Tibial nerve (tissue), 4 donors: ENCODE data around the gene C12orf43. TPM values are rescaled to one million over a fixed set of nuclear protein-coding genes. Genes with fewer than 3 reads are reported as not detected.

ENCODE experiments used
- DNase-seq, 2 donors: peaks; one replicate each; pipeline ENCODE4 v3.0.0-alpha.2; 2019; ENCODE audit warnings: low spot score in 2 of 2
- H3K27ac ChIP-seq, 4 donors: fragments of 200-600 bp; sonication (generic) in 3 of 4; one replicate each; pipeline ENCODE4 v1.5.1; 2017 to 2019; ENCODE audit warnings: mild to moderate bottlenecking in 1 of 4
- H3K27me3 ChIP-seq, 2 donors: fragments of 200-600 bp; sonication (generic) in 1 of 2; one replicate each; pipeline versions ENCODE4 v1.5.1 to v1.6.0; 2017 to 2019
- H3K36me3 ChIP-seq, 3 donors: fragments of 200-600 bp; sonication (generic); one replicate each; pipeline ENCODE4 v1.5.1; 2018 to 2019
- H3K4me1 ChIP-seq, 4 donors: fragments of 200-600 bp; sonication (generic) in 3 of 4; one replicate each; pipeline ENCODE4 v1.5.1; 2017 to 2019
- H3K4me3 ChIP-seq, 4 donors: fragments of 200-600 bp; sonication (generic) in 3 of 4; one replicate each; pipeline ENCODE4 v1.5.1; 2017 to 2019; ENCODE audit warnings: mild to moderate bottlenecking in 1 of 4, moderate library complexity in 1 of 4
- H3K9me3 ChIP-seq, 4 donors: fragments of 200-600 bp; sonication (generic) in 3 of 4; one replicate each; pipeline ENCODE4 v1.5.1; 2017 to 2019
- CTCF ChIP-seq, 5 experiments: fragments of 200-600 bp in 3 of 5; fragments of 450-650 bp in 2 of 5; sonication (generic) in 3 of 5; IDR thresholded peaks; one replicate each; pipeline ENCODE4 v1.5.1; 2016 to 2019; ENCODE audit warnings: antibody characterized with exemption in 5 of 5, mild to moderate bottlenecking in 3 of 5, moderate library complexity in 2 of 5
- EP300 ChIP-seq, 2 donors: sonication (generic); formaldehyde crosslinking; IDR thresholded peaks; one replicate each; pipeline ENCODE4 v1.6.1; 2017; ENCODE audit warnings: antibody characterized with exemption in 2 of 2, mild to moderate bottlenecking in 1 of 2
- POLR2A ChIP-seq, 2 donors: fragments of 450-650 bp; IDR thresholded peaks; one replicate each; pipeline ENCODE4 v1.6.1; 2017; ENCODE audit warnings: antibody characterized with exemption in 2 of 2, mild to moderate bottlenecking in 2 of 2, moderate library complexity in 2 of 2
- WGBS, 2 donors: methylation state at CpG; one replicate each; pipeline ENCODE4 v1.1.5; 2018; 5-methylcytosine and 5-hydroxymethylcytosine counted together
- total RNA-seq, 4 donors: library from RNA; depleted of rRNA; stranded (reverse); fragments of >200 nt; gene quantifications; one replicate each; pipeline ENCODE4 v1.1.0, GENCODE V29; 2016

Gene C12orf43
- total RNA-seq, 4 donors from 2014 or later, result 15.0 to 29.7 (median 20.6) TPM

- Histone ChIP-seq H3K27ac (peak within 1 kb of the TSS in 2 of 4 donors; percentile 30 to 67), H3K4me1 (peaks cover 0 to 13% (median 7%) of the 10 kb centered on the region in 4 donors), H3K9me3 (no peaks in the 10 kb centered on the region), H3K36me3 (no peaks in the 10 kb centered on the region), H3K4me3 (peak within 1 kb of the TSS; percentile 27 to 45 (median 43)), H3K27me3 (peaks cover 0 to 1% of the 10 kb centered on the region in 2 donors)
- DNase-seq, result peak in 1 of 2 donors; percentile 11
- 27 to 28% methylated on average over 13 of the region's 13 CpGs for WGBS, 2 donors
- TF ChIP-seq EP300 (IDR thresholded peaks at IDR 0.05) (peak in 1 of 2 donors; percentile 32), POLR2A (IDR thresholded peaks at IDR 0.05) (no peak)
These were observed 22.8 kb upstream of the C12orf43 start, which contains the start of gene OASL for GRCh38 chr12:121038861-121039668. TSS of gene OASL (minus strand) at chr12:121039246. CDS start at chr12:121038971, 275 bp downstream.

- DNase-seq, result no peak
- TF ChIP-seq EP300 (IDR thresholded peaks at IDR 0.05) (no peak), POLR2A (IDR thresholded peaks at IDR 0.05) (no peak), CTCF (IDR thresholded peaks at IDR 0.05) (no peak)
- H3K27ac ChIP-seq, result no peak overlapping the region
- H3K4me1 ChIP-seq, result peaks cover 0 to 13% (median 7%) of the 10 kb centered on the region in 4 donors
- H3K4me3 ChIP-seq, result no peak overlapping the region
- WGBS, 2 donors, result 65 to 68% methylated on average over 6 of the region's 6 CpGs
- no peaks in the 10 kb centered on the region for H3K9me3 ChIP-seq
- no peaks in the 10 kb centered on the region for H3K36me3 ChIP-seq
- H3K27me3 ChIP-seq, result no peaks in the 10 kb centered on the region
These were observed 20.6 kb upstream of the C12orf43 start for GRCh38 chr12:121036810-121037326.

- Histone ChIP-seq H3K27me3 (no peaks in the 10 kb centered on the region), H3K9me3 (no peaks in the 10 kb centered on the region), H3K36me3 (no peaks in the 10 kb centered on the region), H3K4me1 (peaks cover 0 to 13% (median 7%) of the 10 kb centered on the region in 4 donors), H3K27ac (no peak overlapping the region), H3K4me3 (no peak overlapping the region)
- no peak for TF ChIP-seq EP300 (IDR thresholded peaks at IDR 0.05)
- no peak for TF ChIP-seq CTCF (IDR thresholded peaks at IDR 0.05)
- no peak for TF ChIP-seq POLR2A (IDR thresholded peaks at IDR 0.05)
- no peak for DNase-seq
- WGBS, 2 donors, result 72 to 81% methylated on average over 9 of the region's 9 CpGs
These were observed 18.5 kb upstream of the C12orf43 start for GRCh38 chr12:121034616-121035305.

- 73 to 84% methylated on average over 10 of the region's 10 CpGs for WGBS, 2 donors
- H3K36me3 ChIP-seq, result no peaks in the 10 kb centered on the region
- peaks cover 0 to 13% (median 5%) of the 10 kb centered on the region in 4 donors for H3K4me1 ChIP-seq
- H3K27ac ChIP-seq, result no peak overlapping the region
- no peaks in the 10 kb centered on the region for H3K9me3 ChIP-seq
- no peak for DNase-seq
- H3K27me3 ChIP-seq, result no peaks in the 10 kb centered on the region
- TF ChIP-seq POLR2A (IDR thresholded peaks at IDR 0.05), result no peak
- TF ChIP-seq EP300 (IDR thresholded peaks at IDR 0.05), result no peak
- no peak for TF ChIP-seq CTCF (IDR thresholded peaks at IDR 0.05)
- H3K4me3 ChIP-seq, result no peak overlapping the region
These were observed 17.5 kb upstream of the C12orf43 start for GRCh38 chr12:121033625-121034349.

- Histone ChIP-seq H3K4me1 (no peaks in the 10 kb centered on the region), H3K27ac (no peak overlapping the region), H3K36me3 (no peaks in the 10 kb centered on the region), H3K9me3 (no peaks in the 10 kb centered on the region), H3K4me3 (no peak overlapping the region), H3K27me3 (no peaks in the 10 kb centered on the region)
- 61 to 71% methylated on average over 10 of the region's 10 CpGs for WGBS, 2 donors
- DNase-seq, result no peak
- TF ChIP-seq CTCF (IDR thresholded peaks at IDR 0.05), result no peak
- no peak for TF ChIP-seq EP300 (IDR thresholded peaks at IDR 0.05)
These were observed 14.4 kb upstream of the C12orf43 start for GRCh38 chr12:121030576-121031212.
